GM19328 (cell line): ENCODE results near the gene MRPL32.

Experiments used
- ATAC-seq: cut with Tn5 transposase; IDR thresholded peaks from one replicate; pipeline ENCODE4 v1.9.1; 2021; ENCODE audit warnings: mild to moderate bottlenecking, moderate library complexity; ENCODE audit not compliant: unreplicated experiment

Gene MRPL32

DNA sequence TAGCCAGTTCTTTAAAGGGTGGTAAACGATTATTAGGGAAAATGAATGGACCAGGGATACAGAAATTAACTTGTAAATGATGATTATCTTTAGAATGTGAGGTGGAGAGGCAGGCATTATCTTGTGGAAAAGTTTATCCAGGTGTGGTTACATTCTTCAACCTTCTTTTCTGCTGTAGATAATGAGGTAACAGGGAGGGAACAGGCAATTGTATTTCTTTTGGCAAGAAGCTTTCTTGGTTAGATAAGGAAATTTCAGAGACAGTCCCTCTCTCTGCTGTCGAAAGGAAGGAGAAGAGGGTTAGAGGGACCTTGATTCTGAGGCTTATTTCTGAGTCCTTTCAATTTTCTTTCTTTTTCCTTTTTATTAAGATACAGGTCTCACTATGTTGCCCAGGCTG, 32.1 kb downstream of the MRPL32 start:
- no peak for ATAC-seq

DNA sequence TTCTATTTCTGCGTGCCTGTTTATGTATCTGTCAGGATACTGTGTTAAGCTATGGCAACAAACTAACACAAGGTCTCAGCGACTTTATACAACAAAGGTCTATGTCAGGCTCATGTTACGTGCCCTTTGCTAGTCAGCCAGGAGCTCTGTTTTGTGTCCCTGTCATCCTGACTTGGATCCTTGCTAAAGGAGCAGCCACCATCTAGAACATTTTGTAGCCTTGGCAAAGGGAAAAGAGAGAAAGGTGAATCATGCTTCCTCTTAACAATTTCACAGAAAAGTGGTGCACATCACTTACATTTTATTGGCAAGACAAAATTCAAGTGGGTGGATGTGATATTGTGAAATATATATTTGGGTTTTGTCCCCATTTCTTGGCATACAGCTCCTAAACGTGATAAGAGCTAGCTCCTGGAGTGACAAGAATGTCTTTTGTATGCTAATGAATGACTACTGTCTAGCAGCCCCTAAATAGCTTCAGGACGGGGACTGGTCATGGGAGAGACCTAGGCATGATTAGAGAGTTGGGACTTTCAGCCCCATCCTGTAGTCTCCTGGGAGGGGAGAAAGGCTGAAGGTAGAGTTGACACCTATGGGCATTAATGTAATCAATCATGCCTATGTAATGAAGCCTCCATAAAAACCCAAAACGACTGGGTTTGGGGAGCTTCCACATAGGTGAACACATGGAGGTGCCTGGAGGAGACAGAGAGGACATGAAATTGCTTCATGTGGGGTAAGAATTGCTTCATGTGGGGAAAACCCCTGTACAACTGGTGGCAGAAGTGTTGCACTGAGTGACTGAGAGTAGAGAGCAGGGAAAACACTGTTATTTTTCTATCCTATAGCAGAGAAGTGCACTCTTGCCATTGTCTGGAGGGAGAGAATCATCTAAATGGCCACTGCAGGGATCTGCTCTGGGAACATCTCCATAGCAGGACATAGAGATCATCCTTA, 33.0 kb downstream of the MRPL32 start:
- no peak for ATAC-seq

DNA sequence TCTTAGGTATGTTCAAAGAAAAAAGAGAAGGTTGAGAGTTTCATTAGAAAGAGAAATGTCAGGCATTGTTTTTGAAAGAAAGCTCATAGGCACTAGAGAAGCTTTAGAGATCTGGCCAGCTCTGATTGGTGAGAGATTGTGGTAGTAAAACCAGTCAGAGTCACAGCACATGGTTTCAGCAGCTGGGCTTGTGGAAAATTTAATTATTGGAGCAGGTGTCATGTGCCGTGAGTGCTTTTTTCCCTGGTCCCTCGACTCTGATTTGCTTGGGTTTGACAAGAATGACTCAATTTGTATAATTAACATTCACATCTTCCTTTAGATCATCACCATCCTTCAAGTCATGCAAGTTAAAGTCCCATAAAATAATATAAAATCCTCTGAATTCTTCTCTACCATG, 35.2 kb downstream of the MRPL32 start:
- no peak for ATAC-seq

DNA sequence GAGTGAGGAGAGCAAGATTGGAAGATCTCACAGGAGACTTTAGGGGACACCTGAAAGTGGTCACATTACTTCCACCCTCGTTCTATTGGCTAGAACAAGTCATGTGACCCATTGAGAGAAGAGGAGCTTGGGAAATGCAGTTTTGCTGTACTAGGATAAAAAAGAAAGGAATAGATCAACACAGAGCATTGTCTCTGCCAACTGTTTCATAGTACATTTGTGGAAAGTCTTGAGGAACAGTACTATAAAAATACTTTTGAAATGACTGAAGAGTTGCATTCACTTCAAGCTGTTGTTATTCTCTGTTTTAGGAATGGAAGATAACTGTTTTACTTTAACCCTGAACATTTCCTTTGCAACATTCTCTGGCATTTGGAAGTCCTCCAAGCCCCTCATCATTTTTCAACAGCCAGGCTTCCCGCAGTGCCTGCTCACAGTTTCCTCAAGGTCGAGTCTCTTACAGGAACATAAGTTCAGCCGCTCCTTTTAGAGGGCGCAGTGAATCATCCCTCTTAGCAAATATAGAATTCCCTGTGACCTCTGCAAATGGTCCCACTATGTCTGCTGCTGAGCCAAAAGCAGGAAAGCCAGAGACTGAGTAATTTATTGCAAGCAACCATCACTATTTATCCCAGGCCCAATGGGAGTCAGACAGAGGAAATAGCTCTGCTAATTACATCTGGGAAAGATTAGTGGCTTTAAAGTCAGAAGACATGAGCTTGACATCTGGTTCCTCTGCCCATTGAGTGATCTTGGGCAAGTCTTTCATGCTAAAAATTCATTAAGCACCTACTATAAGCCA, 40.7 kb downstream of the MRPL32 start:
- no peak for ATAC-seq

DNA sequence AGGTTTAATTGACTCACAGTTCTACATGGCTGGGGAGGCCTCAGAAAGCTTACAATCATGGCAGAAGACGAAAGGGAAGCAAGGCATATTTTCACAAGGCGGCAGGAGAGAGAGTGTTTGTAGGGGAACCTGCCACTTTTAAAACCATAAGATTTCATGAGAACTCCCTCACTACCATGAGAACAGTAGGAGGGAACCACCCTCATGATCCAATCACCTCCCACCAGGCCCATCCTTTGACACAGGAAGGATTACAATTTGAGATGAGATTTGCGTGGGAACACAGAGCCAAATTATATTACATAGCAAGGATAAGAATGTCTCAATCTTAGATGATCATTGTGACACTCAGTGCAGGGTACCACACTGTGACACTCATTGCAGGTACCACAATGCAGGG, 44.2 kb downstream of the MRPL32 start:
- no peak for ATAC-seq

DNA sequence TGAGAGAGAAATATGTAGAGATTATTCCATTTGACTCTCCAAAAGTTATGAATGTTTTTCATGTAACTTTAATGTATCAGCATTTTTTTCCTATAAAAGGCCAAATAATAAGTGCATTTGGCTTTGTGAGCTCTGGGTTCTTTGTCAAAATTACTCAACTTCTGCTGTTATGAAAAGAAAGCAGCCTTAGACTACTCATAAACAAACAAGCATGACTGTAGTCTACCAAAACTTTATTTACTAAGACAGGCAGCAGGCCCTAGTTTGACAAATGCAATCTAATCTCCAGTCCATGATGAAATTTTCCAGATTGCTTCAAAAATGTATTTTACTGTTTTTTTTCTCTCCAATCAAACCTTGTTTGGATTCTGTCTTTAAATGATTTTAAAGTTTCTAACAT, 46.3 kb downstream of the MRPL32 start:
- ATAC-seq, result no peak

DNA sequence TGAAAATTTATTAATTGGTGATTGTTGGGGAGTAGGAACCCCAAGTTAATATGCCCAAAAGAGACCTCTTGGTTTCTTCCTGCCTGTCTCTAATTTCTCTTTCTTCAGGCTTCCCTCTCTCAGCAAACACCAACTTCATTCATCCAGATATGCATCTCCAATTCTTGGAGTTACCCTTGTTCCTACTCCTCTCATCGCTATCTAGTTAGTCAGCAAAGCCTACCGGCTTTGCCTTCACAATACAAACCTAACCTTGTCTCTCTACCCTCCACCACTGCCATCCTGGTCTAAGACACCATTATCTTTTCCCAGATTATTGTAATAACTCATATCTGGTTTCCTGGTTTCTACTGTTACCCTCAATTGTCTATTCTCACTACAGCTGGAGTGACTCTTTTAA, 47.9 kb downstream of the MRPL32 start:
- ATAC-seq, result no peak

DNA sequence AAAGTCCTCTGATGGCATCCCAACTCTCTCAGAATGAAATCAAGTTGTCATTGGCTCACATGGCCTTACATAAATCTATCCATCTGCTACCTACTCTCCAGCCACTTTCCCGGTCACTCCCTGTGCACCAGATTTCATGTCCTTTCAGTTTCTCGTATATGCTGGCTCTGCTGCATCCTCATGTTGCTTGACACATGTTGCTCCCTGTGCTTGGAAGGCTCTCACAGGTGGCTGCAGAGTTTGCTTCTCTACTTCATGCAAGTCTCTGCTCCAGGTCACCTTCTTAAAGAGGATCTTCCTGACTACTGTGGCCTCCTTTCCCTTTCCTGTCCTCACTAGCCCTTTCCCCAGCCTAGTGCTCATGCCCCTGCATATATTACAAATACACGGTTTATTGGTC, 48.3 kb downstream of the MRPL32 start:
- ATAC-seq, result no peak

DNA sequence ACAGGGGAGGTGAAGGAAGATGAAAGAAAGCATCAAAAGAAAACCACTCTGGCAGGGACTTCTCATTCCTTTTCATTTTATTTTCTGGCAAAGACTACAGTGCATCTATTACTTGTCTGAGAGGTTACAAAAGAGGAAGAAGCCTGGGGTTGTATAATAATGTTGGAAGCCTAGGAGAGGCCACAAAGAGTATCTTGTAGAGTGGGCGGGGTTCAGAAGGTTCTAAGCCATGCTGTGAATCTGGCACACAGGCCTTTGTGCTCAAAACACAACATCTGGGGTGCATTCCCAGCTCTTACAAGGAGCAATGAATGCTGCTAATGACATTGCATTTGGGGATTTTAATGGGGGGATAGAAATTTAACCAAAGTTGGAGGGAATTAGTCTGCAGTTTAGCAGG, 49.4 kb downstream of the MRPL32 start:
- ATAC-seq, result no peak

DNA sequence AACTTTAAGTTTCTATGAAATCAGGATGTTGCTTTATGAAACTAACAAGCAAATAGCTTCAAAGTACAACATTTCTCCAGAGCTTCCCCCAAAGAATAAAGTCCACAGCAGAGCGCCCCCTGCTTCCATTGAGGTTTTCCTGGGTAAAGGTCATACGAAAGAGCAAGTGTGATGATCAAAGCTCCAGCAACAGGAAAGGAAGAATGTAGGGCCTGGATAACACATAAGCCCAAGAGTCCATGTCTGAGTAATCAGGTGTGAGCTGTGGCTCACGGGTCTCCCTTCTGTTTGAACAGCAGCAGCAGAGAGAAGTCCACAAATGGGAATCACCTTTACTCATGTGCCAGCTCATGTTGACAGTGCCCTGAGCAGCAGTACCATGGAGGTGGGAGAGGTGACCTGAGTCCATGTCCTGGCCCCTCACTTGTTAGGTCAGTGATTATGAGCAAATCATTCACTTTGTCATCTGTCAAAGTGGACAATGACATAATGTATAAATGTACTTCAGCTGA, 50.5 kb downstream of the MRPL32 start:
- ATAC-seq, result no peak

DNA sequence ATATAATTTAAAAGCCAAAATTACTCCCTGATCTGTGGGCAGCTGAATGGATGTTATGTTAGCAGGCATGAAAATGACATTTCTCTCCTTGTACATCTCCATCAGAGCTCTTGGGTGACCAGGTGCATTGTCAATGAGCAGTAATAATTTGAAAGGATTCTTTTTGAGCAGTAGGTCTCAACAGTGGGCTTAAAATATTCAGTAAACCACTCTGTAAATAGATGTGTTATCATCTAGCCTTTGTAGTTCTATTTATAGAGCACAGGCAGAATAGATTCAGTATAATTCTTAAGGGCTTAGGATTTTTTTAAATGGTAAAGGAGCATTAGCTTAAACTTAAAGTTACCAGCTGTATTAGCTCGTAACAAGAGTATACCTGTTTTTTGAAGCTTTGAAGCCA, 52.0 kb downstream of the MRPL32 start:
- no peak for ATAC-seq

DNA sequence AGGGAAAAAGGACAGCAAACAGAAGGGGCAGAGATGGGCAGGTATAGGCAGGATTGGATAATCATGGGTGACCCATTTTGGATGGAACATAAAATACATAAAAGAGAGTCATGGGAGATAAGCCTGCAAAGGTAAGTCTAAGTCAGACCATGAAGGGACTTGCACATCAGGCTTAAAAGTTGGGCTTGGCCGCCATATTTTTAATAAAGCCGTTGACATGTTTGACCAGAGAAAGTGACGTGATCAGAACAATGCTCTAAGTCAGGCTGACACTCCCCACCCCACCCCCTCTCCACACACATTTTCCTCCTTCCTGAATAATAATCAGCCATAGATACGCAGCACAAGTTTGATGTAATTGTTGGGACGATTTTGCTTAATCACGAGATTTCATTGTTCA, 54.0 kb downstream of the MRPL32 start:
- ATAC-seq, result no peak

DNA sequence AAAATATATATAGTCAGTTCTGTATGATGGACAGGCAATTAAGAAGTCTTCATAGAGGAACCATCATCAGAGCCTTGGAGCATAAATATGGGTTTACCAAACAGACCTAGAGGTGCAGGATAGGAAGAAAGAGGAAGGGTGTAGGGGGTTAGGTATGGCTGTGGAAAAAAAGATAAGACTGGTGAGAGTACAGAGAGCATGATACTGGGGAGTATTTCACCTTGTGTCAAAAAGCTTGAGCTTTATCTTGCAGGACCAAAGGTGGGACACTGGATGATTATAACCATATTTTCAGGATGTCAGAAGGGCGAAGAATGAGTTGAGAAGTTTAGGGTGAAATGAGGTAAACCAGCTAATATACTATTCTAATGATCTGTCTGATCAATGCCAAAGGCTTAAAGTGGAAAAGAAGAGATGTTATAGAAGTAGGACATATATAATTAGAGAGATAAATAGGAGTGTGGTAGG, 54.6 kb downstream of the MRPL32 start:
- ATAC-seq, result no peak
